ENCODE results near the gene CYSTM1. TPM values are rescaled to one million over a fixed set of nuclear protein-coding genes. Genes with fewer than 3 reads are reported as not detected.

The CYSTM1 gene
- total and polyA plus RNA-seq, 2 of the 8 experiments (the other 6 are each of a cell fraction or from before 2014, with no cell fraction given) = 25.0 to 47.8 TPM

DNA sequence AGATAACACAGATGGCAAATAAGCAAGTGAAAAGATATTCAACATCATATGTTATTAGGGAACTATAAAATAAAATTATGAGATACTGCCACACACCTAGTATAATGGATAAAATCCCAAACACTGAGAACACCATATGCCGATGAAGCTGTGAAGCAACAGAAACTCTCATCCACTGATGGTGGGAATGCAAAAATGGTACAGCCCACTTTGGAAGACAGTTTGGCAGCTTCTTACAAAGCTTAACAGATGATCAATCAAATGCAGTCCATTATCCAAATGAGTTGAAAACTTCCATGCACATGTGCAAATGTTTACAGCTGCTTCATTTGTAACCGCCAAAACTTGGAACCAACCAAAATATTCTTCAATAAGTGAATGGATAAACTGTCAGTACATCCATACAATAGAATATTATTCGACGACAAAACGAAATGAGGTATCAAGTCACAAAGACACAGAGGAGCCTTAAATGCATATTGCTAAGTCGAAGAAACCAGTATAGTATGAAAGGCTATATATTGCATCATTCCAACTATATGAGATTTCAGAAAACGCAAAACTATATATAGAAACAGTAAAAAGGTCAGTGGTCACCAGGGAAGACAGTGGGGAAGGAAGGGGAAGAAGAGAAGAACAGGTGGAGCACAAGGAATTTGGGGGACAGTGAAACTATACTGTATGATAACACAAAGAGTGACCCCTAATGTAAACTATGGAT is 113.0 kb downstream of the CYSTM1 start:
- Histone ChIP-seq H4K8ac (ENCODE audit: extremely low read depth, insufficient read depth, low read length) (no peak overlapping the region), H3K14ac (ENCODE audit: insufficient read length) (no peak overlapping the region), H3K4me1 (replicated peaks in 1 of 4; ENCODE audit: control insufficient read depth in 3 of 4, insufficient read depth in 4 of 4, low read length in 3 of 4) (no peaks in the 10 kb centered on the region), H4K91ac (replicated peaks; ENCODE audit: insufficient read length, low read length) (no peak overlapping the region), H3K9me3 (ENCODE audit: insufficient read depth in 2 of 2, low read depth in 1 of 2, low read length in 1 of 2) (no peaks in the 10 kb centered on the region), H3K79me1 (ENCODE audit: low read depth, low read length) (no peaks in the 10 kb centered on the region; the same call in 1 of the 2 replicates), H3K36me3 (ENCODE audit: control insufficient read depth in 2 of 4, insufficient read depth in 4 of 4, low read length in 3 of 4) (no peaks in the 10 kb centered on the region), H3K4ac (replicated peaks; ENCODE audit: insufficient read length, low read depth, low read length) (no peak overlapping the region), H2BK20ac (ENCODE audit: low read length) (no peak overlapping the region), H3K56ac (replicated peaks; ENCODE audit: insufficient read length, low read depth, low read length) (no peak overlapping the region), H3K4me3 (ENCODE audit: extremely low read depth in 1 of 4, insufficient read depth in 2 of 4, low read depth in 3 of 4, low read length in 4 of 4) (no peak overlapping the region), H2AFZ (ENCODE audit: low read length) (no peak overlapping the region), H2BK12ac (ENCODE audit: low read depth, low read length) (no peak overlapping the region), H4K5ac (ENCODE audit: insufficient read length, low read depth, low read length) (no peak overlapping the region), H2AK5ac (ENCODE audit: low read depth, low read length) (no peak overlapping the region), H2BK5ac (ENCODE audit: low read depth, low read length) (no peak overlapping the region), H4K20me1 (replicated peaks in 1 of 2; ENCODE audit: control insufficient read depth in 1 of 2, insufficient read depth in 2 of 2, low read length in 2 of 2) (no peaks in the 10 kb centered on the region), H3K18ac (ENCODE audit: extremely low read depth, low read length) (no peak overlapping the region), H3K27ac (ENCODE audit: low read depth, low read length) (no peak overlapping the region), H3K23me2 (ENCODE audit: low read depth, low read length) (no peaks in the 10 kb centered on the region; the same call in 1 of the 2 replicates), H3K9ac (replicated peaks in 1 of 4; ENCODE audit: extremely low read depth in 1 of 4, low read depth in 3 of 4, low read length in 3 of 4) (no peak overlapping the region), H3K79me2 (ENCODE audit: control insufficient read depth in 1 of 2, insufficient read depth in 2 of 2, low read length in 2 of 2) (peaks cover 0 to 84% of the 10 kb centered on the region in 2 experiments; a peak in 2 of 4 replicates), H3K27me3 (replicated peaks in 1 of 4; ENCODE audit: control insufficient read depth in 3 of 4, extremely low read depth in 1 of 4, insufficient read depth in 3 of 4, low read length in 3 of 4) (no peaks in the 10 kb centered on the region), H3K23ac (ENCODE audit: insufficient read length) (no peak overlapping the region), H3K4me2 (ENCODE audit: insufficient read depth in 1 of 2, low read depth in 2 of 2, low read length in 2 of 2) (no peak overlapping the region), H2BK15ac (ENCODE audit: low read length) (no peak overlapping the region), H2BK120ac (replicated peaks; ENCODE audit: low read depth, low read length) (no peak overlapping the region)
- FAIRE-seq (no peak), DNase-seq (ENCODE audit: low read depth in 1 of 2, low spot score in 2 of 2) (no peak)
- ChIA-PET POLR2A (ENCODE audit: partially characterized antibody) (no interaction called here), CTCF (ENCODE audit: partially characterized antibody) (interaction anchor here (1.0 to 2.0 kb wide), 5 partner anchors 38 to 64 kb away, joined by 3 to 5 read pairs (median 4); no protein-coding TSS in a partner anchor)
- WGBS, 2 experiments (ENCODE audit: extremely low coverage in 1 of 2, insufficient coverage in 1 of 2, insufficient read length in 1 of 2, insufficient replicate concordance in 2 of 2, low coverage in 1 of 2, low lambda C conversion rate in 2 of 2, missing lambda C conversion rate in 1 of 2) = 88% methylated on average over 7 of the region's 7 CpGs; no CpG with 5 or more reads in 1 of the 2 experiments
- TF ChIP-seq POLR2AphosphoS5 (IDR thresholded peaks at IDR 0.05; ENCODE audit: low read depth, low read length) (no peak), TAF7 (optimal IDR thresholded peaks at IDR 0.05; ENCODE audit: borderline replicate concordance, low read depth, low read length) (no peak), EGR1 (IDR thresholded peaks at IDR 0.05; ENCODE audit: borderline replicate concordance, low read depth, low read length) (no peak), CREB1 (IDR thresholded peaks at IDR 0.05) (no peak), CTBP2 (IDR thresholded peaks at IDR 0.05; ENCODE audit: borderline replicate concordance, insufficient read depth, insufficient read length, low read length) (no peak), HDAC6 (IDR thresholded peaks at IDR 0.05; ENCODE audit: low read depth, low read length) (no peak), EP300 (IDR thresholded peaks at IDR 0.05; ENCODE audit: borderline replicate concordance in 1 of 2, low read depth in 2 of 2, low read length in 2 of 2) (no peak), RAD21 (IDR thresholded peaks at IDR 0.05 in 1 of 2, conservative IDR thresholded peaks at IDR 0.05 in 1 of 2; ENCODE audit: low read depth in 2 of 2, low read length in 2 of 2) (no peak), RFX5 (IDR thresholded peaks at IDR 0.05; ENCODE audit: borderline replicate concordance, low read depth, low read length) (no peak), SP2 (IDR thresholded peaks at IDR 0.05; ENCODE audit: low read length) (no peak), RXRA (IDR thresholded peaks at IDR 0.05; ENCODE audit: insufficient read depth, low read depth, low read length) (no peak)
- TF ChIP-seq, protein P1, sequence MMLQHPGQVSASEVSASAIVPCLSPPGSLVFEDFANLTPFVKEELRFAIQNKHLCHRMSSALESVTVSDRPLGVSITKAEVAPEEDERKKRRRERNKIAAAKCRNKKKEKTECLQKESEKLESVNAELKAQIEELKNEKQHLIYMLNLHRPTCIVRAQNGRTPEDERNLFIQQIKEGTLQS (IDR thresholded peaks at IDR 0.05; ENCODE audit: insufficient read depth, low read depth, low read length) = no peak

Data from H1 (cell line).